Kidney (tissue), 14 donors: ENCODE measurements around the gene MED26. TPM values are rescaled to one million over a fixed set of nuclear protein-coding genes. Genes with fewer than 3 reads are reported as not detected.

Experiments
- DNase-seq, 5 donors: peaks; one replicate each; pipeline ENCODE4 v3.0.0-alpha.2; 2013 to 2020
- FAIRE-seq: peaks from 2 replicates; lab custom pipeline; 2012; peaks lifted over from hg19 to GRCh38; lab: Jason Lieb, UNC
- H3K27ac ChIP-seq, 2 donors: one replicate each; pipeline ENCODE4 v1.7.0; 2013; ENCODE audit warnings: low read depth in 2 of 2, low read length in 2 of 2, inconsistent platforms in 1 of 2
- H3K27me3 ChIP-seq: one replicate; pipeline ENCODE4 v1.7.1; 2013; ENCODE audit warnings: low read length, inconsistent platforms; ENCODE audit not compliant: control insufficient read depth, insufficient read depth
- H3K36me3 ChIP-seq, 3 donors: one replicate each; pipeline versions ENCODE4 v1.7.0 to v1.7.1; 2013; ENCODE audit warnings: low read length in 3 of 3, control low read depth in 1 of 3, inconsistent platforms in 1 of 3; ENCODE audit not compliant: insufficient read depth in 3 of 3, control insufficient read depth in 2 of 3
- H3K4me1 ChIP-seq, 3 donors: one replicate each; pipeline versions ENCODE4 v1.7.0 to v1.7.1; 2013; ENCODE audit warnings: low read length in 3 of 3, inconsistent platforms in 1 of 3, low read depth in 1 of 3; ENCODE audit not compliant: control insufficient read depth in 2 of 3, insufficient read depth in 2 of 3
- H3K4me3 ChIP-seq, 3 donors: one replicate each; pipeline versions ENCODE4 v1.7.0 to v1.8.1; 2013; ENCODE audit warnings: low read length in 3 of 3, control low read depth in 1 of 3, inconsistent platforms in 1 of 3
- H3K9ac ChIP-seq, 3 donors: one replicate each; pipeline versions ENCODE4 v1.7.0 to v1.7.1; 2013; ENCODE audit warnings: low read length in 3 of 3, control low read depth in 1 of 3, inconsistent platforms in 1 of 3
- H3K9me3 ChIP-seq, 3 donors: one replicate each; pipeline versions ENCODE4 v1.7.0 to v1.7.1; 2013; ENCODE audit warnings: low read length in 3 of 3, control low read depth in 1 of 3, inconsistent platforms in 1 of 3; ENCODE audit not compliant: control insufficient read depth in 2 of 3, insufficient read depth in 1 of 3
- CTCF ChIP-seq: IDR thresholded peaks from 3 replicates; pipeline ENCODE4 v1.5.1; 2012; ENCODE audit warnings: mild to moderate bottlenecking, moderate library complexity, borderline replicate concordance; ENCODE audit not compliant: insufficient read depth; ENCODE audit errors: extremely low read depth
- intact Hi-C: fragments of 100-400 bp; cut with DNase I; formaldehyde crosslinking; loops from one replicate; pipeline ENCODE4 v1.11.1; 2022
- polyA plus RNA-seq: library from polyadenylated mRNA; stranded (reverse); fragments of 350-450 nt; fragmentation: Illumina TruSeq; extraction: RNeasy Lipid Tissue Mini Kit (QIAGEN cat#74804); gene quantifications from one replicate; pipeline ENCODE4 v1.2.3, GENCODE V29; 2014; ENCODE audit warnings: low read depth, low replicate concordance; ENCODE audit not compliant: insufficient read depth
- total RNA-seq: library from RNA; stranded (reverse); fragmentation: NEBNext Ultra II Directional; extraction: Animal tissue kit (Norgen Biotek cat#: 25700); gene quantifications from one replicate; pipeline ENCODE4 v1.2.1, GENCODE V29; 2021
- donor health status: control.
- donor health status: control.
- donor health status: control.
- donor health status: control.
- donor health status: control.
- donor health status: DM: yes; HTN: yes; CAD: no.
- donor health status: Normal renal cell carcinoma (clear cell type).

MED26 gene
- total and polyA plus RNA-seq, 2 donors from 2014 or later, result 3.6 to 11.8 TPM

- peaks cover 0 to 15% (median 14%) of the 10 kb centered on the region in 3 donors for H3K4me1 ChIP-seq
- intact Hi-C loops, result no loop called here
These were observed 4.9 kb downstream of the MED26 start for GRCh38 chr19:16623066-16623465.

DNA sequence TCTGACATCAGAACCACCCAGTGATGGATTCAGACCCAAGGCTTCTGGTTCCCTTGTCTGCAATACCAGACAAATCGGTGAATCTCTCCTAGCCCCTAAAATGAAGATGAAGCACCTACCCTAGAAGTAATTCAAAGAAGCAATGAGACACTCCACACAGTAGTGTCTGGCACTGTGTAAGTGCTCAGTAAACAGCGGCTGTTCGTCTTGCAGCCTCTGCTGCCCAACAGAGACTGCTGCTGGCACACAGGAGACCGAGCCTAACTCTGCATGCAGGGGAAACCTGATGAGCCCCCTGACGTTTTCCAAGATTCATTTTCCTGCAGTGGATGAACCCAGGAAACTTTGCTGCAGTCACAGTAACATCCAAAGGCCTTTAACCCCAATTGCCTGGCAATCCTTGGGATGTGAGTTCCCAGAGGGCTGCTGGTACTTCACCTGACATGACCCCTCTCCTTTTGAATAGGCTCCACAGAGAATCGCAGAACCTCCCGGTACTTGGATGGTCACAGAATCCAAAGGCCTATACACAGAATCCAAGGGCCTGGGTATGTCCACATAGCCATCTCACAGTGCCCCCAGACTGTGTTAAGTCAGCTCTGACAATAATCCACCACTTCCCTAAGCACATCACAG is 6.7 kb downstream of the MED26 start:
- DNase-seq, result no peak
- Histone ChIP-seq H3K9ac (no peak overlapping the region), H3K36me3 (peaks cover 0 to 16% (median 0%) of the 10 kb centered on the region in 3 donors), H3K27me3 (no peaks in the 10 kb centered on the region), H3K27ac (no peak overlapping the region), H3K4me1 (peaks cover 0 to 14% (median 12%) of the 10 kb centered on the region in 3 donors), H3K9me3 (no peaks in the 10 kb centered on the region), H3K4me3 (no peak overlapping the region)
- intact Hi-C loops, result no loop called here
- no peak for TF ChIP-seq CTCF
- no peak for FAIRE-seq

More at GRCh38 chr19:16623066-16623465, 4.9 kb downstream of the MED26 start:
- no peak overlapping the region for H3K27ac ChIP-seq
- FAIRE-seq, result no peak
- H3K4me3 ChIP-seq, result no peak overlapping the region
- peaks cover 0 to 16% (median 0%) of the 10 kb centered on the region in 3 donors for H3K36me3 ChIP-seq
- H3K9me3 ChIP-seq, result no peaks in the 10 kb centered on the region
- DNase-seq, result no peak
- H3K27me3 ChIP-seq, result no peaks in the 10 kb centered on the region
- no peak for TF ChIP-seq CTCF
- H3K9ac ChIP-seq, result no peak overlapping the region

- FAIRE-seq (no peak), DNase-seq (no peak)
- H3K9ac ChIP-seq, result no peak overlapping the region
- no peak overlapping the region for H3K27ac ChIP-seq
- peaks cover 0 to 9% (median 8%) of the 10 kb centered on the region in 3 donors for H3K4me1 ChIP-seq
- no peak for TF ChIP-seq CTCF
- H3K9me3 ChIP-seq, result no peaks in the 10 kb centered on the region
- H3K27me3 ChIP-seq, result no peaks in the 10 kb centered on the region
- H3K4me3 ChIP-seq, result no peak overlapping the region
- peaks cover 0 to 16% (median 0%) of the 10 kb centered on the region in 3 donors for H3K36me3 ChIP-seq
- intact Hi-C loops, result no loop called here
These were observed 7.4 kb downstream of the MED26 start for GRCh38 chr19:16620584-16620983.
